GM12864 (cell line): ENCODE measurements around the gene SCP2.

Experiments
- DNase-seq: peaks from one replicate; pipeline ENCODE4 v3.0.0-alpha.2; 2011; ENCODE audit warnings: low read depth
- H3K4me3 ChIP-seq: 2 replicates; pipeline ENCODE4 v1.5.1; 2011; ENCODE audit warnings: mild to moderate bottlenecking, low read depth, low read length, control low read depth
- TF ChIP-seq, protein P1 (sequence below): IDR thresholded peaks from 2 replicates; pipeline ENCODE4 v1.5.1; 2011; ENCODE audit warnings: low read depth, mild to moderate bottlenecking, moderate library complexity, low read length, control low read depth, inconsistent platforms; ENCODE audit errors: missing control alignments

The SCP2 gene

DNA sequence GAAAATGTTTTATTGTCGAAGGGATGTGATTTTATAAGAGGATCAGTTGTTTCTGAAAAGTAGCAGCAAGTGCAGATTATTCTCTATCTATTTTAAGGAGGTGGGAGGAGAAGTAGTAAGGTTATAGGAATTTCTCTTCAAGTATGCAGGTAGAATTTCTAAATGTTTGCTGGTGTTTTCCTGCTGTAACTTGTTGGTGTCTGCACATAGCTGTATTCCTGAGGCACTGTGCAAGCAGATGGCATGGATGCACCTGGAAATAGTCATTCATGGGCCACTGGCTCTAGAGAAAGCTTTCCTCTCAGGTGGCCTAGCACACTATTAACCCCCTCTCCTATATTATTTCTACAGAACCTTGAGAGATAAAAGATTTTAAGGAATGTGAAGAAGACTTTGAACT lies 104.7 kb downstream of the SCP2 start:
- TF ChIP-seq, protein P1, sequence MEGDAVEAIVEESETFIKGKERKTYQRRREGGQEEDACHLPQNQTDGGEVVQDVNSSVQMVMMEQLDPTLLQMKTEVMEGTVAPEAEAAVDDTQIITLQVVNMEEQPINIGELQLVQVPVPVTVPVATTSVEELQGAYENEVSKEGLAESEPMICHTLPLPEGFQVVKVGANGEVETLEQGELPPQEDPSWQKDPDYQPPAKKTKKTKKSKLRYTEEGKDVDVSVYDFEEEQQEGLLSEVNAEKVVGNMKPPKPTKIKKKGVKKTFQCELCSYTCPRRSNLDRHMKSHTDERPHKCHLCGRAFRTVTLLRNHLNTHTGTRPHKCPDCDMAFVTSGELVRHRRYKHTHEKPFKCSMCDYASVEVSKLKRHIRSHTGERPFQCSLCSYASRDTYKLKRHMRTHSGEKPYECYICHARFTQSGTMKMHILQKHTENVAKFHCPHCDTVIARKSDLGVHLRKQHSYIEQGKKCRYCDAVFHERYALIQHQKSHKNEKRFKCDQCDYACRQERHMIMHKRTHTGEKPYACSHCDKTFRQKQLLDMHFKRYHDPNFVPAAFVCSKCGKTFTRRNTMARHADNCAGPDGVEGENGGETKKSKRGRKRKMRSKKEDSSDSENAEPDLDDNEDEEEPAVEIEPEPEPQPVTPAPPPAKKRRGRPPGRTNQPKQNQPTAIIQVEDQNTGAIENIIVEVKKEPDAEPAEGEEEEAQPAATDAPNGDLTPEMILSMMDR, result no peak
- no peak overlapping the region for H3K4me3 ChIP-seq
- DNase-seq, result no peak

DNA sequence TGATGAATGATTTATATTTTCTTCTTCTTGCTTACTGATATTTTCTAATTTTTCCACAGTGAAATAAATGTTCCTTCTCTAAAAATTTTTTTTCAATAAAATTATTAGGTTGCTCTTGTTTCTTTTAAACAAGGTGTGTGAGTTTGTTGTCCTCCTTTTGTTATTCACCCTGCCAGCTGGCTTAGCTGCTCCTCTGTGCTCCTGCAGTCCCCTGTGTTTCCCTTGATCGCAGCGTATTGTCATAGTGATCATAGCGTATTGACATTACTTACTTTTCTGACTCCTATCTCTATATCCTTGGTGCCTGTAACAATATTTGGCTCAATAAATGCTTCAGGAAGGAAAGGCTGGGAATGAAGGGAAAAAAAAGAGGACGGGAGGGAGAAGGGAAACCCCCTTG lies 110.1 kb downstream of the SCP2 start:
- TF ChIP-seq, protein P1, result no peak
- DNase-seq, result no peak
- H3K4me3 ChIP-seq, result no peak overlapping the region

DNA sequence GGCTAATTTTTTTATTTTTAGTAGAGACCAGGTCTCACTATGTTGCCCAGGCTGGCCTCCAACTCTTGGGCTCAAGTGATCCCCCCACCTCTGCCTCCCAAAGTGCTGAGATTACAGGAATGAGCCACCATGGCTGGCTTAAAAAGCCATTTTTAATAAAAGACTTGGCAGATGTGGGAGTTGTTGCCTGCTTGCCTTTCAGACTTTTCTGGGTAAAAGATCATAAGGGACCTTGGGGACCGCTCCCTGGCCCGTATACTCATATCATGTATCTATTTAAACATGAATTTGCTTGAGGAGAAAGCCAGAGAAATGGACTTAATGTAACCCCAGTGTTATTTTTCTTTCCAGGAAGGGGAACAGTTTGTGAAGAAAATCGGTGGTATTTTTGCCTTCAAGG lies 111.5 kb downstream of the SCP2 start:
- TF ChIP-seq, protein P1, result no peak
- DNase-seq, result no peak
- H3K4me3 ChIP-seq, result no peak overlapping the region

DNA sequence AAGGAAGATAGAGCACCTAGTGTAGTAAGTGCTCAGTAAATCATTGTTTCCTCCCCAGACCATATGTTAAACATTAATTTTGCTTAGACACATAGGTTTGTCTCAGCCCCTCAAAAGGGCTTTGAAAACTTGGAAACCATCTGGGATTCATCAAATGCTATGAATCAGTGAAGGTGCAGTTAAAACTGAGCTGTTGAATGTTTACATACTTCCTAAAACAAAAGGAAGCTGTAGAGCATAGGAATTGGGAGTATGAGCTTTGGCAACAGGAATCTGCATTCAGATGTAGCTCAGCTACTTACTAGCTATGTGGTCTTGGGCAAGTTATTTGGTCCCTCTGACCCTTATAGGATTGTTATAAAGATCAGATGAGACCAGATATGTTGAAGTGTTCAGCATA lies 116.2 kb downstream of the SCP2 start:
- DNase-seq, result no peak
- TF ChIP-seq, protein P1, result no peak
- H3K4me3 ChIP-seq, result no peak overlapping the region

DNA sequence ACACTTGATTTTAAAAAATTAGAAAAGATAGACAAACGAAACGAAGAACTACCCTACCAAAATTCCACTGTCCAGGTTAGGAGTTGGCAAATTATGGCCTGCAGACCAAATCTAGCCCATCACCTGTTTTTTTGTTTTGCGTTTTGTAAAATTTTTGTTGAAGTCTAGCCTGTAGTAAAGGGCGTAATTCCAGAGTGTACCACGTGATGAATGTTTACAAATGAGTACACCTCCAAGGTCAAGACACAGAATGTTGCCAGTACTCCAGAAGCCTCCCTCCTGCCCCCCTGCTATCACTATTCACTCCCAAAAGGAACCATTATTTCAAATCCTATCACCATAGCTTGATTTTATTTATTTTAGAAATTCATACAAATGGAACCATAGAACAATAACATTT lies 117.8 kb downstream of the SCP2 start:
- no peak overlapping the region for H3K4me3 ChIP-seq
- DNase-seq, result no peak
- TF ChIP-seq, protein P1, result no peak

DNA sequence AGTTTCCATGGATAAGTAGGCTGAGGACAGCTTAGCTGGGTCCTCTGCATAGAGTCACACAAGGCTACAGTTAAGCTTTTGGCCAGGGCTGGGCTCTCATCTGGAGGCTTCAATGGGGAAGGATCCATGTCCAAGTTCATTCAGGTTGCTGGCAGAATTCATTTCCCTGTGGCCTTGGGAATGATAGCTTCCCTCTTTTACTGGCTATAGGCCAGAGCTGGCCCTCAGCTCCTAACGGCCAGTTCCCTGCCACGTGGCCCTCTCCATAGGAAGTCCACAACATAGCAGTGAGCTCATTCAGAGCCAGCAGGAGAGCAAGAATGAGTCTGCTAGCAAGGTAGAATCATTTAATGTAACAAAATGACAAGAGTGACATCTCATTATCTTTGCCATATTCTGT lies 119.9 kb downstream of the SCP2 start:
- TF ChIP-seq, protein P1, result no peak
- DNase-seq, result no peak
- no peak overlapping the region for H3K4me3 ChIP-seq
